Activated T-cell treated with anti-CD3 and anti-CD28 coated beads for 24 hours (primary cell): ENCODE data around the gene FLOT2.
A peak's percentile ranks its signal among the peaks of the same experiment; 100 is the strongest.
"Not testable (repeated sequence)": the region's sequence is repeated elsewhere in the genome, so short reads cannot be mapped to it uniquely, and the experiment has no call there.

Source experiments
- DNase-seq: peaks from one replicate; pipeline ENCODE4 v3.0.0-alpha.2; 2020; ENCODE audit warnings: low read depth

Gene FLOT2

GRCh38 chr17:28873839-28874238 lies 23.7 kb downstream of the FLOT2 start:
- DNase-seq: no peak

DNA sequence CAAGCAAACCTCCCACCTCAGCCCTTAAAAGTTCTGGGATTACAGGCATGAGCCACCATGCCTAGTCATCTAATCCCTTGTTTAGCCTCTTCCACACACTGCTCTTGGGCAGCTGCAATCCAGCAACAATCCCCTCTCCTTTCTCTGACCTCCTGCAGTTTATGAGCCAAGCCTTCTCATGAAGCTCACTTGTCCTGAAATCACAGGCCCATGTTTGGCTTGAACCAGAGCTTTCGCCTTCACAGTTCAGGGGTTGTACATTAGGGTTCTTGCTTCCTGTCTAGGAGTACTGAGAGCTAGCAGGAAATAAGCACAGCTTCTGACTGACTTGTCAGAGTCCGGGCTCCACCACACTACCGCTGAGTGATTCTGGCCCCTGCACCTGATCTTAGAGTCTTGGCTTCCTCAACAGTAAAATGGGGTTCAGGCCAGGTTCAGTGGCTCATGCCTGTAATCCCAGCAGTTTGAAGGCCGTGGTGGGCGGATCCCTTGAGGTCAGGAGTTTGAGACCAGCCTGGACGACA lies 26.4 kb downstream of the FLOT2 start:
- DNase-seq: no peak

DNA sequence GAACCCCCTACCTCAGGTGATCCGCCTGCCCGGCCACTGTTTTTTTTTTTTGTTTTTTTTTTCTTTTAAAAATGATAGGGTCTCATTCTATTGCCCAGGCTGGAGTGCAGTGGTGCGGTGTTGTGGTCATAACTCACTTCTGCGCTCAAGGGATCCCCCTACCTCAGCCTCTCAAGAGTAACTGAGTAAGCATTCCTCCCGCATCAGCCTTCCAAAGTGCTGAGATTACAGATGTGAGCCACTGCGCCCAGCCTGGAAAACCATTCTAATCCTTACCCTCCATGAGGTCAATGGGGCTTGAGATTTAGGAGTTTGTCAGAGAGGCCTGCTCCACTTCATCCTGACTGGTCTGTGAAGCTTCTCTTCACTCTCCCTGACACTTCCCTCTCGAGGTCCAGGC lies 30.3 kb downstream of the FLOT2 start:
- DNase-seq: no peak

GRCh38 chr17:28865946-28866752 lies 31.4 kb downstream of the FLOT2 start:
- no peak for DNase-seq

- no peak for DNase-seq
Measured at GRCh38 chr17:28864991-28865849, 32.3 kb downstream of the FLOT2 start.

GRCh38 chr17:28863953-28864352 lies 33.6 kb downstream of the FLOT2 start:
- DNase-seq: no peak

GRCh38 chr17:28862561-28862960 lies 35.0 kb downstream of the FLOT2 start:
- DNase-seq: no peak

GRCh38 chr17:28861393-28862203 lies 35.9 kb downstream of the FLOT2 start:
- no peak for DNase-seq

DNA sequence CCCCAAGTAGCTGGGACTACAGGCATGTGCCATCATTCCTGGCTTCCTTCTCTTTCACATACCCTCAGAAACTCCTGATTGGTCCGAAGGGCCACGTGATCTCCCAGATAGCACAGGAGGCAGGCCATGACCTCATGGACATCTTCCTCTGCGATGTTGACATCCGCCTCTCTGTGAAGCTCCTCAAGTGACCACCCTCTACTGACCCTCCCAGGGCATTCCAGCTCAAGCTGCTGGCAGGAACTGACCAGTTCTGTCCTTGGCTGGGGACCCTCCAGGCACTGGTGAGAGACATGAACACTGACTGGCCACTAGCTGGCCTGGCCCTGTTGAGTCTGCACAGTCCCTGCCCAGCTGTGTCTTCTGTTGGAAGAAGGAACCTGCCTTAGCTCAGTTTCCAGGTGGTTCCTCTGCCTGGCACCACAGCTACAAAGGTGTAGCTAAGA lies 37.1 kb downstream of the FLOT2 start:
- DNase-seq: no peak

GRCh38 chr17:28858801-28859355 lies 38.7 kb downstream of the FLOT2 start:
- no peak for DNase-seq

GRCh38 chr17:28857905-28858800 lies 39.4 kb downstream of the FLOT2 start:
- DNase-seq: no peak

- DNase-seq: no peak
Measured at GRCh38 chr17:28856028-28856574, 41.4 kb downstream of the FLOT2 start.

DNA sequence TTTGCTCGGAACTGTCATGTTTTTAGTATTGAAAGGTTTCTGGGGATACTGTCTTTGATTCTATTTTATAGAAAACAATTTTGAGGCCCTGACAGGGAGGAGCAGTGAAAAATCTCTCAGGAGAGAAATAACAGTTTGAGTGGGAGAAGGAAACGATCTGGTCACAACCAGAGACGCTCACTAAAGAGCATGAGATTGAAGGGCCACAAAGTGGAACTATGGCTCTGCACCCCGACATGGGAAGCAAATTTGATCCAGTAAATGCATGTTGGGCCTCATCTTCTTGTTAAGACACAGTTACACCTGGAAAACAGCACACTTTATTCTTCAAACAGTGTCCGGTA lies 42.2 kb downstream of the FLOT2 start:
- no peak for DNase-seq

DNA sequence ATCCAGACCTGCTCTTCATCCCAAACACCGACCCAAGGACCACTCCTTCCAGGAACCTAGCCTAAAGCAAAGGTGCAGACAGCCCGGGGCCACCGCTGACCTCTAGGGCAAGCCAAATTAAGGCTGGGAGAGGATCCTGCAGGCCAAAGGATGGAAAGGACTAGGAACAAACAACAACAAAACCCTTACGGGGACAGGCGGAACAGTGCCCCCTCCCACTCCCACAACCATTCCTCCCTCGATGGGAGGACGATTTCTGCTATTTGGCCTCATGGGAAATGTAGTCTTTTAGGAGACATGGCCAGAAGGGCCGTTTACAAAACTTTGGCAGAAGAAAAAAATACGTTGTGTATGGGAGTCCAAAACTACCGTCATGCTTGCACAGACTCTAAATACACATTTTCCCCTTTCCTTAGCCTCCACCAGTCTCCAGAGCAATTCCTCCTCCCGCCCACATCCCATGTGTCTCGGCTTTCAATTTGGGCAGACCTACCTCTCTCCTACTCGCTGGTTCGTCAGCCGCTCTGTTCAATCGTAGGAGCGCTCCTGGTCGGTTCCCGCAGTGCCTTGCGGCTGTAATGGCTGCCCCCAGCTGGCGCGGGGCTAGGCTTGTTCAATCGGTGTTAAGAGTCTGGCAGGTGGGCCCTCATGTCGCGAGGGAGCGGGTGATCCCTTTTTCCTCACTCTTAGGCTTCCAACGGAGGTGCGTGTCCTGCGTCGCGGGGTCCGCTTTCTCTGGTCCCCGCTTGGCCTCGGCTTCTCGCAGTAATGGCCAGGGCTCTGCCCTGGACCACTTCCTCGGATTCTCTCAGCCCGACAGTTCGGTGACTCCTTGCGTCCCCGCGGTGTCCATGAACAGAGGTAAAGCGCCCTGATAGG lies 42.8 kb downstream of the FLOT2 start, which contains the start of gene ERAL1:
ERAL1 (plus strand) TSS at position 560 of the 879 bp plus-strand sequence; CDS start at position 579, 19 bp downstream.
- peak; percentile 79 for DNase-seq

DNA sequence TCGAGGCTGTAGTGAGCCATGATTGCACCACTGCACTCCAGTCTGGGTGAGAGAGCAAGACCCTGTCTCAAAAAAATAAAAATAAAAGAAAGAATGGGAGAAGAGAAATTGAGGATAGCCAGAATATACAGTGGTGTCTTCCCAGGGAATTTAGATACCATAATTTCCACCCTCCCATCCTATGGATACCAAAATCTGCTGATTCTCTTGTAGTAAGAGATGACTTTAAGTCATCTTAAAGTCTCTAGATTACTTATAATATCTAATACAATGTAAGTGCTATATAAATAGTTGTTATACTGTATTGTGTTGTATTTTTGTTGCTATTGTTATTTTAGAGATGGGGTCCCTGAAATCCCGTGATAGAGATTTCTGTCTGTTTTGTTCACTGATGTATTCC lies 44.2 kb downstream of the FLOT2 start:
- DNase-seq: no peak

DNA sequence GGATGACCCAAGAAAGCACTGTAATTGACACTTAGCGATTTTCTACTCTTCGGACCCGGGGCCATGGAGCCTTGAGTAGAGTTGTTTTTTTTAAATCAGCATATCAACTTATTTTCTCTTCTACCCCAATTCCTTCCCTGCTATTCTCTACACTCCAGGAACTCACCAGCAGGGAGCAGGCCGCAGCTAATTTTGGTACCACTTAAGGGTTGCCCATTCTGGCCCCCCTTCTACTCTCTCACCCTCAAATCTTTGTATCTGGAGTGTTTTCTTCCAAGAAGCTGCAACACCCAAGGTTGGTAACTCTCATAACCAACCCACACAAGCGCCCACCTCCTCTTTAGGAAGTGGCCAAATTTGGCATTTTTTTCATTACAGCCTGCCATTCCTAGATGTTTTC lies 48.3 kb downstream of the FLOT2 start:
- no peak for DNase-seq

GRCh38 chr17:28848667-28849066 lies 48.9 kb downstream of the FLOT2 start:
- DNase-seq: peak; percentile 38

DNA sequence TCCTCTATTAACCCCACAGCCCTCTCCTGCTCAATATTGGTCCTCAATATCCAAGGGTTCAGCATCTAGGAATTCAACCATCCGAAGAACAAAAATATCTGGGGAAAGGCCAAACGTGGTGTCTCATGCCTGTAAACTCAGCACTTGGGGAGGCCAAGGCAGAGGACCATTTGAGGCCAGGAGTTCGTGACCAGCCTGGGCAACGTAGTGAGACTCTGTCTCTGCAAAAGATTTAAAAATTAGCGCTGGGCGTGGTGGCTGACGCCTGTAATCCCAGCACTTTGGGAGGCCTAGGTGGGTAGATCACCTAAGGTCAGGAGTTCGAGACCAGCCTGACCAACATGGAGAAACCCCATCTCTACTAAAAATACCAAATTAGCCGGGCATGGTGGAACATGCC lies 50.8 kb downstream of the FLOT2 start:
- not testable (repeated sequence) for DNase-seq

DNA sequence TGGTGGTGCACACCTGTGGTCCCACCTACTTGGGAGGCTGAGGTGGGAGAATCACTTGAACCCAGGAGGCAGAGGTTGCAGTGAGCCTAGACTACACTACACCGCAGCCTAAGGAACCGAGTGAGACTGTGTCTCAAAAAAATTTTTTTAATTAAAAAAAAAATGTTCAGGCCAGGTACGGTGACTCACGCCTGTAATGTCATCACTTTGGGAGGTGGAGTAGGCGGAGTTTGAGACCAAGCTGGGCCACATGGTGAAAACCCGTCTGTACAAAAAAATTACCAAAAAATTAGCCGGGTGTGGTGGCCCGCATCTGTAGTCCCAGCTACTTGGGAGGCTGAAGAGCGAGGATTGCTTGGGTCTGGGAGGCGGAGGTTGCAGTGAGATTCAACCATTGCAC lies 51.3 kb downstream of the FLOT2 start:
- DNase-seq: no peak
